Liver (tissue), 9 donors: Measurements from ENCODE around the gene UBC. TPM values are rescaled to one million over a fixed set of nuclear protein-coding genes. Genes with fewer than 3 reads are reported as not detected.

ENCODE experiments used
- DNase-seq: peaks from one replicate; pipeline ENCODE4 v3.0.0-alpha.2; 2017; ENCODE audit warnings: low spot score
- H3K27ac ChIP-seq, 2 donors: one replicate each; pipeline ENCODE4 v1.7.0; 2013; ENCODE audit warnings: inconsistent platforms in 2 of 2, low read length in 2 of 2, control low read depth in 1 of 2, low read depth in 1 of 2, mild to moderate bottlenecking in 1 of 2
- H3K27me3 ChIP-seq, 4 donors: one replicate each; pipeline versions ENCODE4 v1.6.1 to v1.7.0; 2013; ENCODE audit warnings: low read length in 3 of 4, inconsistent platforms in 1 of 4, mild to moderate bottlenecking in 1 of 4, moderate library complexity in 1 of 4; ENCODE audit not compliant: control insufficient read depth in 4 of 4, insufficient read depth in 4 of 4
- H3K36me3 ChIP-seq, 4 donors: one replicate each; pipeline versions ENCODE4 v1.6.1 to v1.7.0; 2013; ENCODE audit warnings: low read length in 3 of 4, mild to moderate bottlenecking in 3 of 4, low read depth in 1 of 4, moderate library complexity in 1 of 4; ENCODE audit not compliant: control insufficient read depth in 4 of 4, insufficient read depth in 3 of 4
- H3K4me1 ChIP-seq, 4 donors: one replicate each; pipeline versions ENCODE4 v1.6.1 to v1.7.0; 2013; ENCODE audit warnings: low read length in 3 of 4, mild to moderate bottlenecking in 3 of 4, moderate library complexity in 1 of 4; ENCODE audit not compliant: control insufficient read depth in 4 of 4, insufficient read depth in 4 of 4
- H3K4me3 ChIP-seq, 3 donors: one replicate each; pipeline versions ENCODE4 v1.6.1 to v1.7.0; 2013; ENCODE audit warnings: low read length in 3 of 3, control low read depth in 1 of 3, low read depth in 1 of 3, mild to moderate bottlenecking in 1 of 3
- H3K9ac ChIP-seq, 2 donors: one replicate each; pipeline ENCODE4 v1.7.0; 2013; ENCODE audit warnings: low read length in 2 of 2, mild to moderate bottlenecking in 2 of 2, moderate library complexity in 2 of 2, control low read depth in 1 of 2, low read depth in 1 of 2
- H3K9me3 ChIP-seq, 4 donors: one replicate each; pipeline versions ENCODE4 v1.6.1 to v1.7.0; 2013; ENCODE audit warnings: low read length in 3 of 4; ENCODE audit not compliant: control insufficient read depth in 4 of 4
- ATF3 ChIP-seq: IDR thresholded peaks from 2 replicates; pipeline ENCODE4 v1.6.1; 2016; ENCODE audit warnings: antibody characterized with exemption
- CTCF ChIP-seq: fragments of 150-350 bp; IDR thresholded peaks from 2 replicates; pipeline ENCODE4 v1.5.1; 2017; ENCODE audit warnings: improper control_type of control experiment, low read depth, low read length; ENCODE audit not compliant: missing input control
- EGR1 ChIP-seq, 2 donors: IDR thresholded peaks; 2 replicates each; pipeline ENCODE4 v1.6.1; 2016 to 2018; ENCODE audit warnings: antibody characterized with exemption in 2 of 2, low read depth in 2 of 2
- FOXA1 ChIP-seq: IDR thresholded peaks from 2 replicates; pipeline ENCODE4 v1.6.1; 2016; ENCODE audit warnings: antibody characterized with exemption
- FOXA2 ChIP-seq: IDR thresholded peaks from 2 replicates; pipeline ENCODE4 v1.6.1; 2016; ENCODE audit warnings: antibody characterized with exemption
- GABPA ChIP-seq, 2 donors: IDR thresholded peaks in 1 of 2; conservative IDR thresholded peaks in 1 of 2; 2 replicates each; pipeline ENCODE4 v1.6.1; 2016; ENCODE audit warnings: antibody characterized with exemption in 2 of 2, mild to moderate bottlenecking in 1 of 2, moderate library complexity in 1 of 2
- HNF4A ChIP-seq, 2 donors: conservative IDR thresholded peaks; 2 replicates each; pipeline ENCODE4 v1.6.1; 2016; ENCODE audit warnings: antibody characterized with exemption in 2 of 2, mild to moderate bottlenecking in 2 of 2
- HNF4G ChIP-seq: IDR thresholded peaks from 2 replicates; pipeline ENCODE4 v1.6.1; 2016; ENCODE audit warnings: antibody characterized with exemption
- JUND ChIP-seq, 2 donors: IDR thresholded peaks; 2 replicates each; pipeline ENCODE4 v1.6.1; 2016; ENCODE audit warnings: antibody characterized with exemption in 2 of 2
- MAX ChIP-seq: IDR thresholded peaks from 2 replicates; pipeline ENCODE4 v1.6.1; 2016; ENCODE audit warnings: antibody characterized with exemption
- NR2F2 ChIP-seq: IDR thresholded peaks from 2 replicates; pipeline ENCODE4 v1.6.1; 2016; ENCODE audit warnings: antibody characterized with exemption
- RAD21 ChIP-seq, 2 donors: IDR thresholded peaks; 2 replicates each; pipeline ENCODE4 v1.6.1; 2016; ENCODE audit warnings: antibody characterized with exemption in 2 of 2, mild to moderate bottlenecking in 2 of 2
- REST ChIP-seq: IDR thresholded peaks from 2 replicates; pipeline ENCODE4 v1.6.1; 2016; ENCODE audit warnings: antibody characterized with exemption, mild to moderate bottlenecking
- RXRA ChIP-seq, 2 donors: IDR thresholded peaks; 2 replicates each; pipeline ENCODE4 v1.6.1; 2017 to 2018; ENCODE audit warnings: antibody characterized with exemption in 2 of 2, mild to moderate bottlenecking in 1 of 2
- SP1 ChIP-seq: IDR thresholded peaks from 2 replicates; pipeline ENCODE4 v1.6.1; 2018; ENCODE audit warnings: antibody characterized with exemption, mild to moderate bottlenecking
- TAF1 ChIP-seq: conservative IDR thresholded peaks from 2 replicates; pipeline ENCODE4 v1.6.1; 2016; ENCODE audit warnings: antibody characterized with exemption, mild to moderate bottlenecking
- YY1 ChIP-seq: IDR thresholded peaks from 2 replicates; pipeline ENCODE4 v1.6.1; 2016; ENCODE audit warnings: antibody characterized with exemption, mild to moderate bottlenecking
- ZBTB33 ChIP-seq: IDR thresholded peaks from 2 replicates; pipeline ENCODE4 v1.6.1; 2016; ENCODE audit warnings: antibody characterized with exemption
- WGBS: extraction: QIAGEN DNeasy Blood & Tissue Kit; methylation state at CpG from one replicate; pipeline ENCODE4 v1.1.7; 2013; 5-methylcytosine and 5-hydroxymethylcytosine counted together
- polyA plus RNA-seq, 2 donors: library from polyadenylated mRNA; stranded (reverse) in 1 of 2; unstranded in 1 of 2; fragments of 200-250 nt in 1 of 2; fragments of >200 nt in 1 of 2; fragmentation: Nextera tagmentation in 1 of 2; extraction: Ambion mirVana in 1 of 2; gene quantifications; one replicate each; pipeline versions ENCODE4 v1.2.1 to v1.2.3, GENCODE V29; 2013 to 2015
- total RNA-seq, 2 donors: library from RNA; depleted of rRNA; stranded (reverse); fragments of >200 nt; gene quantifications; one replicate each; pipeline ENCODE4 v1.2.3, GENCODE V29; 2014
- donor health status: healthy.
- donor health status: healthy.
- donor health status: healthy.
- donor health status: healthy.
- donor health status: healthy.

Gene UBC
- total and polyA plus RNA-seq, 4 donors: 385 to 624 (median 468) TPM

- peak; percentile 90 for DNase-seq
- TF ChIP-seq YY1 (peak; percentile 87), HNF4G (peak; percentile 9), HNF4A (conservative IDR thresholded peaks at IDR 0.05) (peak; percentile 71 to 73), MAX (peak; percentile 80), REST (peak; percentile 54), ZBTB33 (peak; percentile 84), JUND (IDR thresholded peaks at IDR 0.05) (peak; percentile 100), SP1 (peak; percentile 95), ATF3 (peak; percentile 99), FOXA1 (peak; percentile 53), RXRA (IDR thresholded peaks at IDR 0.05) (peak; percentile 87 to 91), TAF1 (peak; percentile 22), NR2F2 (peak; percentile 76), FOXA2 (no peak), GABPA (IDR thresholded peaks at IDR 0.05 in 1 of 2, conservative IDR thresholded peaks at IDR 0.05 in 1 of 2) (peak; percentile 90 to 92), EGR1 (IDR thresholded peaks at IDR 0.05; ENCODE audit: low read depth in 2 of 2) (peak; percentile 43 to 78), RAD21 (IDR thresholded peaks at IDR 0.05) (peak; percentile 3 to 23), CTCF (no peak)
- peak overlapping the region; percentile 19 to 35 (median 20) for H3K4me3 ChIP-seq
- H3K4me1 ChIP-seq: peaks cover 3 to 20% (median 6%) of the 10 kb centered on the region in 4 donors
- H3K9me3 ChIP-seq: no peaks in the 10 kb centered on the region
- H3K36me3 ChIP-seq: peaks cover 0 to 3% (median 0%) of the 10 kb centered on the region in 4 donors
- WGBS: under 1% methylated on average over 19 of the region's 19 CpGs
- peak overlapping the region; percentile 99 to 100 for H3K9ac ChIP-seq
- H3K27me3 ChIP-seq: no peaks in the 10 kb centered on the region
- H3K27ac ChIP-seq: peak overlapping the region; percentile 100
Measured at GRCh38 chr12:124917135-124917840, 2.8 kb upstream of the UBC start.
